Measurements from ENCODE around the gene PRDM10. TPM values are rescaled to one million over a fixed set of nuclear protein-coding genes. Genes with fewer than 3 reads are reported as not detected.
A peak's percentile ranks its signal among the peaks of the same experiment; 100 is the strongest.

The PRDM10 gene
- total RNA-seq, 2 experiments from 2014 or later = 11.7 to 12.6 TPM

GRCh38 chr11:129930296-129930695 lies 72.3 kb downstream of the PRDM10 start:
- POLR2A ChIA-PET = no interaction called here
- Mint-ChIP-seq H3K9me3 (no peaks in the 10 kb centered on the region), H3K27me3 (no peaks in the 10 kb centered on the region), H3K4me1 (no peaks in the 10 kb centered on the region), H3K36me3 (ENCODE audit: low read depth) (peaks cover 12% of the 10 kb centered on the region), H3K27ac (no peak overlapping the region), H3K4me3 (no peak overlapping the region)
- DNase-seq = no peak
- CTCF ChIA-PET = interaction anchor here (1.3 to 13.1 kb wide), 2 partner anchors 9 to 203 kb away, joined by 4 to 162 read pairs; no protein-coding TSS in a partner anchor

DNA sequence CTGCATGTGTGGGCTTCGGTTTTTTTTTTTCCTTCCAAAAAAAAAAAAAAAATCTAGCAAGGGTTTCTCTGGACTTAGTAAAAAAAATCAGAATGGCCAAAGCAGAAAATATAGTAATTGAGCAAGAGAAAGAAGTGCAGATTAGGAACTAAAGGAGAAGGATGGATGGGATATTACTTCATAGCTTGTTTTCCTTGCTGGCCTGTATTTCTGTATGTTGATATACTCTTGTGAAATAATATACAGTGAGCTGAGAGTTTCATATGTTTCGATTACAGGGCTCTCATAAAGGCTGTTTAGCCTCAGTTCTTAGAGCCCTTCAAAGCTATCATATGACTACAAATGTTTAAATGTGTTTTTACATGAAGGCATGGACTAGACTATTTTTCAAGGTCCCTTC lies 72.9 kb downstream of the PRDM10 start:
- H3K9me3 Mint-ChIP-seq = no peaks in the 10 kb centered on the region

DNA sequence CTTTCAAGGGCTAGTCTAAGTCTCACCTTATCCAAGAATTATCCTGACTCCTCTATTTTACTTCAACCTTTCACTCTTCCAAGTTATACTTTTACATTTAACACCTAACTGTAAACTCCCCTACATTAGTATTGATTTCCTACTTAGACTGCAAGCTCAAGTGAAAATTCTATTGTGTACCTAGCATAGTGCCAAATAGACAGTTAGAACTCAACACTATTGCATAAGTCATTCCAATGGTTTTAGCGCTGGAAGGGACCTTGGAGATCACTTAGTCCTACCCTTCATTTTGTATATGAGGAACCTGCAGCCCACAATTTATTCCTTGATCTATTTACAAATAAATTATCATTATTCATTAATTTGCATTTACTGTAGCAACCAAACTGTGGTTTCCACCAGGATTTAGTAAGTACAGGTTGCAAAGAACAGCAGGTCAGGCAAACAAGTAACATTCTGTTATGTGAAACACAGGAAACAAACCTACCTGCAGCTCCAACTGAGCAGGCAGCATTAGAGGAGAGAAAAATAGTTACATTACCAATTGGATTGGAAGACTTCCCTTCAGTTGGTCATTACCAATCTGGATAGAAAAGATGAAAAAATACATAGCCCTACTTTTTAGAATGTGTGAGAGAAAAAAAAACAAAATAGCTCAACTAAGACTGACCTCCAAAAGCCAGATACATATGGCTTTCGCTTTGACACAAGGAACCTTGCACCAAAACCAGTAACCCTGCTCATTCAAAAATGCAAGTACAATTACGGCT lies 73.5 kb downstream of the PRDM10 start:
- H3K4me3 Mint-ChIP-seq = no peak overlapping the region
- H3K27me3 Mint-ChIP-seq = no peaks in the 10 kb centered on the region
- no peaks in the 10 kb centered on the region for H3K9me3 Mint-ChIP-seq
- ChIA-PET POLR2A (no interaction called here), CTCF (interaction anchor here (0.9 to 13.1 kb wide), 3 partner anchors 7 to 204 kb away, joined by 4 to 162 read pairs (median 4); no protein-coding TSS in a partner anchor)
- no peak overlapping the region for H3K27ac Mint-ChIP-seq
- DNase-seq = no peak
- H3K36me3 Mint-ChIP-seq (ENCODE audit: low read depth) = peaks cover 14% of the 10 kb centered on the region
- no peaks in the 10 kb centered on the region for H3K4me1 Mint-ChIP-seq

More for the DNA sequence above, 72.9 kb downstream of the PRDM10 start:
- H3K4me1 Mint-ChIP-seq = no peaks in the 10 kb centered on the region
- no peak overlapping the region for H3K4me3 Mint-ChIP-seq
- POLR2A ChIA-PET = no interaction called here
- H3K27ac Mint-ChIP-seq = no peak overlapping the region
- DNase-seq = no peak
- H3K36me3 Mint-ChIP-seq (ENCODE audit: low read depth) = peaks cover 11% of the 10 kb centered on the region
- CTCF ChIA-PET = interaction anchor here (0.9 to 13.1 kb wide), 3 partner anchors 8 to 204 kb away, joined by 4 to 162 read pairs (median 4); no protein-coding TSS in a partner anchor
- H3K27me3 Mint-ChIP-seq = no peaks in the 10 kb centered on the region

GRCh38 chr11:129922674-129923073 lies 80.0 kb downstream of the PRDM10 start:
- no peaks in the 10 kb centered on the region for H3K27me3 Mint-ChIP-seq
- peaks cover 11% of the 10 kb centered on the region for H3K4me1 Mint-ChIP-seq
- no peak for DNase-seq
- H3K27ac Mint-ChIP-seq = no peak overlapping the region
- peaks cover 15% of the 10 kb centered on the region for H3K36me3 Mint-ChIP-seq (ENCODE audit: low read depth)
- POLR2A ChIA-PET = no interaction called here
- no peaks in the 10 kb centered on the region for H3K9me3 Mint-ChIP-seq
- CTCF ChIA-PET = interaction anchor here (0.5 to 13.1 kb wide), 13 partner anchors 35 to 808 kb away, joined by 3 to 162 read pairs (median 3); partner anchors contain the start of gene PRDM10
- no peak overlapping the region for H3K4me3 Mint-ChIP-seq

DNA sequence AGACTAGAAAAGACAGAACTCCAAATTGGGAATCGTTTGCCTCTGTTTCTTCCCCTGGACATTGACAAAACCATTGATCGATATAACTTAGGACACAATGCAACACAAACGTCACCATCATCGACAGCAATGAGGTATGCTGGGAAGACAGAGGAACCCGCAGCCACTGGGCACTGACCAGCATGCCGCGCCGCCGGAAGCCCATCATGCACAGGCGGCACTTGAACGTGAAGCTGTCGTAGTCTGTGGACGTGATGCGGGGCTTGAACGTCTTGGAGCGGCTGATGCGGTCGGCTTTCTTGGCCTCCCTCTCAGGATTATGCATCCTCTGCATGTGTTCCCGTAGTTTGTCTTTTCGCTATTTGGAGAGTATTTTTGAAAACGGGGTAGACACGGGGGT lies 84.3 kb downstream of the PRDM10 start:
- POLR2A ChIA-PET = no interaction called here
- CTCF ChIA-PET = interaction anchor here (0.9 to 13.1 kb wide), 2 partner anchors 11 to 215 kb away, joined by 4 to 162 read pairs; no protein-coding TSS in a partner anchor
- H3K36me3 Mint-ChIP-seq (ENCODE audit: low read depth) = peaks cover 11% of the 10 kb centered on the region
- no peak for DNase-seq
- H3K4me3 Mint-ChIP-seq = no peak overlapping the region
- no peaks in the 10 kb centered on the region for H3K9me3 Mint-ChIP-seq
- no peaks in the 10 kb centered on the region for H3K27me3 Mint-ChIP-seq
- no peak overlapping the region for H3K27ac Mint-ChIP-seq
- H3K4me1 Mint-ChIP-seq = peaks cover 9% of the 10 kb centered on the region

- Mint-ChIP-seq H3K27me3 (no peaks in the 10 kb centered on the region), H3K36me3 (ENCODE audit: low read depth) (peaks cover 10% of the 10 kb centered on the region), H3K27ac (no peak overlapping the region), H3K4me1 (peaks cover 5% of the 10 kb centered on the region), H3K4me3 (no peak overlapping the region), H3K9me3 (no peaks in the 10 kb centered on the region)
- CTCF ChIA-PET = no interaction called here
- POLR2A ChIA-PET = no interaction called here
- DNase-seq = no peak
Measured at GRCh38 chr11:129917231-129917630, 85.4 kb downstream of the PRDM10 start.

GRCh38 chr11:129911298-129911697 lies 91.3 kb downstream of the PRDM10 start:
- no peak overlapping the region for H3K27ac Mint-ChIP-seq
- no peak for DNase-seq
- peaks cover 6% of the 10 kb centered on the region for H3K4me1 Mint-ChIP-seq
- no peaks in the 10 kb centered on the region for H3K9me3 Mint-ChIP-seq
- ChIA-PET CTCF (interaction anchor here (1.3 kb wide), 1 partner anchor 15 kb away, joined by 3 read pairs; no protein-coding TSS in a partner anchor), POLR2A (no interaction called here)
- no peaks in the 10 kb centered on the region for H3K27me3 Mint-ChIP-seq
- H3K36me3 Mint-ChIP-seq (ENCODE audit: low read depth) = peaks cover 28% of the 10 kb centered on the region
- H3K4me3 Mint-ChIP-seq = no peak overlapping the region

DNA sequence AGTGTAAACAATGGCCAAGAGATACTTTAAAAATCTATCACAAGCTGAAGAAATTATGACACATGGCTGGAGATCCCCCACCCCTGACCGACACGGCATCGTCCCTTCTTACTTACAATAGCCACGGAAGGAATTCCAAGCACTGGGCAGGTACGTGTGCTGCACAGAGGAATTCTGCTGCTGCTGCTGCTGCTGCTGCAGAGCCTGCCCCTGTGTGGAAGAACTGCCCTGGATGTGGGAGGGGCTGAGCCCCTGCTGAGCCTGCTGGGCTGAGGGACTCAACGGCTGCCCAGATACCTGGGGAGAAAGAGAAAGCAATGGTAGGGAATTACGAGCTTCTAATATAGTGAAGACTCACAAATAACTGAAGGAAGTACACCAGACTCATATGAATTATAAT lies 92.3 kb downstream of the PRDM10 start:
- CTCF ChIA-PET = interaction anchor here (1.2 kb wide), 1 partner anchor 11 kb away, joined by 4 read pairs; no protein-coding TSS in a partner anchor
- POLR2A ChIA-PET = no interaction called here
- Mint-ChIP-seq H3K36me3 (ENCODE audit: low read depth) (peaks cover 32% of the 10 kb centered on the region), H3K9me3 (no peaks in the 10 kb centered on the region), H3K4me1 (peaks cover 6% of the 10 kb centered on the region), H3K27ac (no peak overlapping the region), H3K4me3 (no peak overlapping the region), H3K27me3 (no peaks in the 10 kb centered on the region)
- no peak for DNase-seq

- H3K9me3 Mint-ChIP-seq = no peaks in the 10 kb centered on the region
- CTCF ChIA-PET = no interaction called here
- no peaks in the 10 kb centered on the region for H3K4me1 Mint-ChIP-seq
- no peak overlapping the region for H3K4me3 Mint-ChIP-seq
- DNase-seq = no peak
- no peaks in the 10 kb centered on the region for H3K27me3 Mint-ChIP-seq
- peaks cover 30% of the 10 kb centered on the region for H3K36me3 Mint-ChIP-seq (ENCODE audit: low read depth)
- no peak overlapping the region for H3K27ac Mint-ChIP-seq
- POLR2A ChIA-PET = no interaction called here
Measured at GRCh38 chr11:129905402-129905801, 97.2 kb downstream of the PRDM10 start.

DNA sequence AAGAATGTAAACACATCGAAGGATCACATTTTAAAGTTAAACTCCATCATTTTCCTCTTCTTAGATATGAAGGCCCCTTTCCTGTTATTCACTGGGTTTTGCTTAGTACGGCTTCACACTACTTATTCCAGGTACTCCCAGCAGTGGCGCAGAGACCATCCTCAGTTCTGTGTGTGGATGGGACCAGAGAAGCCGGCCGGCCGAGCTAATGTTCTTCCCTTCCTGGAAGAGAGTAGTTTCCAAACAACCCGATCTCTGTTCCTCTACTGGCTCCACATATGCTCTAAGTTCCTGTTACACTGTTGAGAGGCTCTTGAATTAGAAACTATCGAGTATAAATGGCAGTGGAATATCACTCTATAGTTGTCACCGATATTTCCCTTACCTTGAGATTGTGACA lies 106.6 kb downstream of the PRDM10 start:
- no peak for DNase-seq
- ChIA-PET POLR2A (interaction anchor here (0.9 to 3.1 kb wide), 2 partner anchors 8 to 107 kb away, joined by 3 to 30 read pairs; partner anchors contain the start of gene PRDM10), CTCF (interaction anchor here (0.5 to 0.9 kb wide), 4 partner anchors 10 to 317 kb away, joined by 3 to 4 read pairs (median 3); no protein-coding TSS in a partner anchor)
- Mint-ChIP-seq H3K9me3 (no peaks in the 10 kb centered on the region), H3K27me3 (peaks cover 3% of the 10 kb centered on the region), H3K36me3 (ENCODE audit: low read depth) (peaks cover 23% of the 10 kb centered on the region), H3K27ac (peak overlapping the region; percentile 69), H3K4me3 (peak overlapping the region; percentile 90), H3K4me1 (peaks cover 34% of the 10 kb centered on the region)

GRCh38 chr11:129895126-129896041 lies 107.3 kb downstream of the PRDM10 start, which contains the start of gene NFRKB:
Gene NFRKB, minus strand, starts transcription at chr11:129895578. Its CDS starts 2,729 bp downstream, at chr11:129892849.
- ChIA-PET POLR2A (interaction anchor here (0.7 to 3.1 kb wide), 9 partner anchors 9 to 108 kb away, joined by 3 to 30 read pairs (median 4); partner anchors contain the start of genes PRDM10 and TMEM45B), CTCF (interaction anchor here (0.5 to 2.7 kb wide), 6 partner anchors 9 to 318 kb away, joined by 3 to 13 read pairs (median 4); no protein-coding TSS in a partner anchor)
- H3K27me3 Mint-ChIP-seq = peaks cover 3% of the 10 kb centered on the region
- peak within 1 kb of the TSS; percentile 90 for H3K4me3 Mint-ChIP-seq
- peaks cover 34% of the 10 kb centered on the region for H3K4me1 Mint-ChIP-seq
- peak within 1 kb of the TSS; percentile 77 for H3K27ac Mint-ChIP-seq
- H3K9me3 Mint-ChIP-seq = no peaks in the 10 kb centered on the region
- DNase-seq = peak; percentile 89
- H3K36me3 Mint-ChIP-seq (ENCODE audit: low read depth) = peaks cover 23% of the 10 kb centered on the region

- ChIA-PET CTCF (interaction anchor here (0.9 to 2.7 kb wide), 4 partner anchors 41 to 261 kb away, joined by 3 to 13 read pairs (median 6); no protein-coding TSS in a partner anchor), POLR2A (interaction anchor here (0.7 to 3.1 kb wide), 8 partner anchors 13 to 109 kb away, joined by 3 to 30 read pairs (median 4); partner anchors contain the start of genes PRDM10 and TMEM45B)
- Mint-ChIP-seq H3K4me3 (peak overlapping the region; percentile 90), H3K27ac (peak overlapping the region; percentile 77), H3K4me1 (peaks cover 39% of the 10 kb centered on the region), H3K36me3 (ENCODE audit: low read depth) (peaks cover 32% of the 10 kb centered on the region), H3K27me3 (peaks cover 3% of the 10 kb centered on the region), H3K9me3 (no peaks in the 10 kb centered on the region)
- DNase-seq = no peak
Measured at GRCh38 chr11:129894278-129895125, 108.1 kb downstream of the PRDM10 start.
